Nephron progenitor cell (in vitro differentiated cells): Measurements from ENCODE around the gene SLC29A2.
A peak's percentile ranks its signal among the peaks of the same experiment; 100 is the strongest.

Source experiments
- DNase-seq: peaks from one replicate; pipeline ENCODE4 v3.0.0; 2021
- H3K27ac Mint-ChIP-seq: 2 replicates; pipeline ENCODE4 v1.8.0; 2021; ENCODE audit warnings: mild to moderate bottlenecking, moderate library complexity, mixed read lengths
- H3K27me3 Mint-ChIP-seq: 2 replicates; pipeline ENCODE4 v1.8.0; 2021; ENCODE audit warnings: mild to moderate bottlenecking, low read depth, mixed read lengths; ENCODE audit not compliant: poor library complexity
- H3K36me3 Mint-ChIP-seq: 2 replicates; pipeline ENCODE4 v1.8.0; 2021; ENCODE audit warnings: low read depth, mixed read lengths
- H3K4me1 Mint-ChIP-seq: 2 replicates; pipeline ENCODE4 v1.8.0; 2021; ENCODE audit warnings: mixed read lengths
- H3K4me3 Mint-ChIP-seq: 2 replicates; pipeline ENCODE4 v1.8.0; 2021; ENCODE audit warnings: mild to moderate bottlenecking, moderate library complexity, mixed read lengths
- H3K9me3 Mint-ChIP-seq: 2 replicates; pipeline ENCODE4 v1.8.0; 2021; ENCODE audit warnings: mild to moderate bottlenecking, moderate library complexity, mixed read lengths
- TF ChIP-seq, protein P1 (sequence below): fragments of 200-600 bp; sonication (generic); IDR thresholded peaks from 2 replicates; pipeline ENCODE4 v1.5.0; 2021; ENCODE audit warnings: antibody characterized with exemption

The SLC29A2 gene

DNA sequence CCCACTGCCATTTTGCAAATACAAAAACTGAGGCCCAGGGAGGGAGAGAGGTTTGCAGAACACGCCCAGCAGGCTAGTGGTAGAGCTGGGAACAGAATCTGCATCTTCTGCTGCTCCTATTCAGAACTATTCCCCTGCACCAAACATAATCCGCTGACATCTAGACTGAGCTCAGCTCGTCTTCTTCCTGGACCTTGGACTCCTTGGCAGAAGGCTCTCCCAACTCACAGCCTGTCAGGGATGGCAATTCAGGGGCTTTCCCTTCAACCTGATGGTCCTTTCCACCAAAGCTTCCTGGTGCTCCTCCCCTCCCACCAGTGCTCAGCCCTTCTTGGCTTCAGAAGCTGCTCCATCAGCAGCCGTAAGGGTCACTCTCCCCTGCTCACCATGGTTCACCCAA, 39.8 kb upstream of the SLC29A2 start:
- no peaks in the 10 kb centered on the region for H3K9me3 Mint-ChIP-seq
- no peak for DNase-seq
- TF ChIP-seq, protein P1, sequence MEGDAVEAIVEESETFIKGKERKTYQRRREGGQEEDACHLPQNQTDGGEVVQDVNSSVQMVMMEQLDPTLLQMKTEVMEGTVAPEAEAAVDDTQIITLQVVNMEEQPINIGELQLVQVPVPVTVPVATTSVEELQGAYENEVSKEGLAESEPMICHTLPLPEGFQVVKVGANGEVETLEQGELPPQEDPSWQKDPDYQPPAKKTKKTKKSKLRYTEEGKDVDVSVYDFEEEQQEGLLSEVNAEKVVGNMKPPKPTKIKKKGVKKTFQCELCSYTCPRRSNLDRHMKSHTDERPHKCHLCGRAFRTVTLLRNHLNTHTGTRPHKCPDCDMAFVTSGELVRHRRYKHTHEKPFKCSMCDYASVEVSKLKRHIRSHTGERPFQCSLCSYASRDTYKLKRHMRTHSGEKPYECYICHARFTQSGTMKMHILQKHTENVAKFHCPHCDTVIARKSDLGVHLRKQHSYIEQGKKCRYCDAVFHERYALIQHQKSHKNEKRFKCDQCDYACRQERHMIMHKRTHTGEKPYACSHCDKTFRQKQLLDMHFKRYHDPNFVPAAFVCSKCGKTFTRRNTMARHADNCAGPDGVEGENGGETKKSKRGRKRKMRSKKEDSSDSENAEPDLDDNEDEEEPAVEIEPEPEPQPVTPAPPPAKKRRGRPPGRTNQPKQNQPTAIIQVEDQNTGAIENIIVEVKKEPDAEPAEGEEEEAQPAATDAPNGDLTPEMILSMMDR: no peak
- H3K4me1 Mint-ChIP-seq: peaks cover 8% of the 10 kb centered on the region
- H3K36me3 Mint-ChIP-seq: no peaks in the 10 kb centered on the region
- peaks cover 33% of the 10 kb centered on the region for H3K27me3 Mint-ChIP-seq
- peak overlapping the region; percentile 41 for H3K4me3 Mint-ChIP-seq
- no peak overlapping the region for H3K27ac Mint-ChIP-seq

DNA sequence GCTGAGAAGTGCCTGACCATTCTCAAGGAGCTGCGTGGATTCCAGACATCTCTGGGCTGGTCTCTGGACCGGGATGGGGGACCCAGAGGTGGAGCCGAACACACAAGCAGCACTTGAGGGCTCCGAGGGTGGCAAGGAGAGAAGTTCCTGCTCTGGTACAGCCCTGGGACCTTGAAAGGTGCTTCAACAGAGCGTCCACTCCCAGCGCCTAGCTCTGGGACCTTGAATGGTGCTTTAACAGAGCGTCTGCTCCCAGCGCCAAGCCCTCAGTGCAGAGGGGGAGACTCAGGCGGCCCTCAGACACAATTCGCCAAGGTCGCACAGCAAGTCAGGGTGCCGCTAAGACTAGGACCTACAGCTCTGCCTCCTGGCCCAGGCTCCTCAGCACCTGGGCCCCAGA, 38.6 kb upstream of the SLC29A2 start:
- no peak for DNase-seq
- Mint-ChIP-seq H3K27me3 (peaks cover 43% of the 10 kb centered on the region), H3K27ac (no peak overlapping the region), H3K36me3 (no peaks in the 10 kb centered on the region), H3K4me1 (peaks cover 8% of the 10 kb centered on the region), H3K4me3 (peak overlapping the region; percentile 23), H3K9me3 (no peaks in the 10 kb centered on the region)
- TF ChIP-seq, protein P1: no peak

DNA sequence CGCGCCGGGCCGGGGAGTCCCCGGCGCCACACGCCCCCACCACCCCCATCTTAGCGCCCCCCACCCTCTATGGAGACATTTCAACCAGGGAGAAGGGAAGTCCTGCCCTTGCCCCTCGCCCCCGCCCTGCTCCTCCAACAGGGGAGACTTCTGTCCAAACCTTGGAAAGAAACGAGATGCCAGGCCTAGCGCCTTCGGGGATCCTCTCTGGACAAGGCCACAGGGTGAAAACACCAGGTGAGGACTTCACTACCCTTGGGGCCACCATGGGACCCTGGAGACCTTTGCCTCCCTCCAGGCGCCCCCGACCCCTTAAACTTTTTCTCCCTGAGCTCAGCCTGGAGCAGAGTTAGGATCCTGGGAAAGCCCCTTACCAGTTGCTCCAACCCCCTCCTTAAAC, 37.7 kb upstream of the SLC29A2 start:
- DNase-seq: no peak
- H3K4me1 Mint-ChIP-seq: peaks cover 8% of the 10 kb centered on the region
- TF ChIP-seq, protein P1: no peak
- H3K27me3 Mint-ChIP-seq: peaks cover 43% of the 10 kb centered on the region
- no peaks in the 10 kb centered on the region for H3K36me3 Mint-ChIP-seq
- H3K4me3 Mint-ChIP-seq: peak overlapping the region; percentile 11
- H3K9me3 Mint-ChIP-seq: no peaks in the 10 kb centered on the region
- no peak overlapping the region for H3K27ac Mint-ChIP-seq

DNA sequence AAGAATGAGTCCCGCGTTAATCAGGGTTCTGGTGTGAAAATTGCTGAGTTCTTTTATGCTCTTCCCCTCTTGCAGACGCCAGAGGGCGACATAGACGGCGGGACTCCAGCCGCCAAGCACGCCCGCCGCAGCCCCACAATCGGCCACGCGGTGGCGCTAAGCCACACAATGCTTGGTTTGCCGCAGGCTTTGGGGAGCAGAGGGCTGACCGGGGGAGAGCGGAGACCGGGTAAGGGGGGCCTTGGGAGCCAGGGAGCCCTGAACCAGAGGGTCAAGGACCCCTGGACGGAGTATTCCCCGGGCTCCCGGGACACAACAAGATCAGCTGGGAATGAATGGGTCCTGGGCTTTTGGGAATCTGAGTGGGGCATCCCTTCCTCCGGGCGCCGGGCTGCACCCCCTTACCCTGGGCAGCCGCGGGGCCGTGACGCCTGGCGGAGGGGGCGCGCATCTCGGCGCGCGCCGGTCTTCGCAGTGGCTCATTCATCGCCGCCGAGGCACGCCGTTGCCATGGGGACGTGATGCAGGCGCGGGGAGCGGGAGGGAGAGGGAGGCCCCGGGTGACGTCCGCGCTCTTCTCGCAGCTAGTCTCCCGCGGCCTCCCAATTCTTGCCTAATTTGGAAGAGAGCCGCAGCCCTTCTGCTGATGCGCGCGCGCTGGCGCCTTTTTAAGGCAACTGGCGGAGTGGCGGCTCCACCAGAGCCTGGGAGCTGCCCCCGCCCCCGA, 37.1 kb upstream of the SLC29A2 start:
- Mint-ChIP-seq H3K4me1 (peaks cover 8% of the 10 kb centered on the region), H3K27me3 (peaks cover 44% of the 10 kb centered on the region), H3K27ac (peak overlapping the region; percentile 84), H3K9me3 (no peaks in the 10 kb centered on the region), H3K4me3 (peak overlapping the region; percentile 79), H3K36me3 (no peaks in the 10 kb centered on the region)
- TF ChIP-seq, protein P1: peak; percentile 100
- DNase-seq: peak; percentile 98

DNA sequence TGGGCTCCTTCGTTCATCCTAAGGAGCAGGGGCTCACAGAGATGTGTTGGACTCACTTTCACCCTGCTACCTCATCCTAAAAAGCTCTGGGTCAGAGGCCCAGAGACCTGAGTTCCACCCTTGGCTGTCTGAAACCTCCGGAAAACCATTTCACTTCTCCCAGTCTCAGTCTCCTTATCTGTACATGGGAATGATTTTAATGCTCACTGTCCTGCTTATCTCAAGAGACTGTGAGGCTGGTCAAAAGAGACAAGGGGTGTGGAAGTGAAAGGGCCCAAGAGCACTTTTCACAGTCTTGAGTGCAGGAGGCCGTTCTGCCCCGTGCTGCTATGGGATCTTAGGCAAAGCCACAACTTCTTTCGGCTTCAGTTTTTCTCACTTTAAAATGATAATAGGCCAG, 36.1 kb upstream of the SLC29A2 start:
- Mint-ChIP-seq H3K27me3 (peaks cover 52% of the 10 kb centered on the region), H3K36me3 (no peaks in the 10 kb centered on the region), H3K4me3 (no peak overlapping the region), H3K27ac (no peak overlapping the region), H3K4me1 (peaks cover 8% of the 10 kb centered on the region), H3K9me3 (no peaks in the 10 kb centered on the region)
- no peak for DNase-seq
- TF ChIP-seq, protein P1: no peak

DNA sequence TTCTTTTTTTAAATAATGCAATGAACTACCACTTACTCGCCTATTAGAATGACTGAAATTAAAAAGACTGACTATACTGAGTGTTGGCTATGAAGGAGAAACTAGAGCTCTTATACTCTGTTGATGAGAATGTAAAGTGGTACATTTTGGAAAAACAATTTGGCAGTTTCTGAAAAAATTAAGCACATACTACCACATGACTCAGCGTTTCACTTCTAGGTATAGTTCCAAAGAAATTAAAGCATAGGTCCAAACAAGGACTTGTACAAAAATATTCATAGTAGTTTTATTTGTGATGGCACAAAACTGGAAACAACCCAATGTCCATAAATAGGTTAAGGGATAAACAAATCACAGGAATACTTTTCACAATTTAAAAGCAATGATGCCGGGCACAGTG, 22.4 kb upstream of the SLC29A2 start:
- no peak for DNase-seq
- TF ChIP-seq, protein P1: no peak
- Mint-ChIP-seq H3K27me3 (peaks cover 21% of the 10 kb centered on the region), H3K27ac (no peak overlapping the region), H3K36me3 (no peaks in the 10 kb centered on the region), H3K9me3 (peaks cover 8% of the 10 kb centered on the region), H3K4me3 (no peak overlapping the region), H3K4me1 (no peaks in the 10 kb centered on the region)
